HCT116 (cell line): ENCODE results near the gene OSBPL1A.

Experiments used
- ATF3 ChIP-seq: IDR thresholded peaks from 2 replicates; pipeline ENCODE4 v1.6.1; 2012
- CTCF ChIP-seq, 3 experiments: fragments of 200-600 bp in 1 of 3; sonication (generic) in 1 of 3; IDR thresholded peaks in 2 of 3; conservative IDR thresholded peaks in 1 of 3; 2 replicates each; pipeline ENCODE4 v1.5.1; 2012 to 2017; ENCODE audit warnings: low read depth in 2 of 3, low read length in 2 of 3, antibody characterized with exemption in 1 of 3, borderline replicate concordance in 1 of 3, control low read depth in 1 of 3, mild to moderate bottlenecking in 1 of 3, mixed read lengths in 1 of 3, mixed run types in 1 of 3, moderate library complexity in 1 of 3; ENCODE audit not compliant: insufficient read depth in 1 of 3
- EZH2 ChIP-seq: fragments of 200-600 bp; sonication (generic); IDR thresholded peaks from 2 replicates; pipeline ENCODE4 v1.6.1; 2017; ENCODE audit warnings: antibody characterized with exemption, mixed run types
- JUND ChIP-seq: IDR thresholded peaks from 2 replicates; pipeline ENCODE4 v1.6.1; 2012
- MAX ChIP-seq: IDR thresholded peaks from 2 replicates; pipeline ENCODE4 v1.6.1; 2012
- POLR2A ChIP-seq: IDR thresholded peaks from 2 replicates; pipeline ENCODE4 v1.7.0; 2011; ENCODE audit warnings: borderline replicate concordance; ENCODE audit not compliant: insufficient read depth, insufficient read length; ENCODE audit errors: extremely low read depth
- POLR2AphosphoS5 ChIP-seq: IDR thresholded peaks from 2 replicates; pipeline ENCODE4 v1.6.1; 2011; ENCODE audit warnings: mild to moderate bottlenecking, low read depth, low read length, moderate library complexity
- SIN3A ChIP-seq: IDR thresholded peaks from 2 replicates; pipeline ENCODE4 v1.6.1; 2012; ENCODE audit warnings: low read depth
- SP1 ChIP-seq: IDR thresholded peaks from 2 replicates; pipeline ENCODE4 v1.6.1; 2012; ENCODE audit warnings: low read depth
- SRF ChIP-seq: IDR thresholded peaks from 2 replicates; pipeline ENCODE4 v1.6.1; 2012; ENCODE audit warnings: low read depth
- TCF7L2 ChIP-seq: IDR thresholded peaks from 2 replicates; pipeline ENCODE4 v1.7.0; 2011; ENCODE audit warnings: borderline replicate concordance, inconsistent platforms; ENCODE audit not compliant: insufficient read depth, insufficient read length; ENCODE audit errors: extremely low read depth
- YY1 ChIP-seq: IDR thresholded peaks from 2 replicates; pipeline ENCODE4 v1.6.1; 2011; ENCODE audit warnings: low read length, low read depth, moderate library complexity, mild to moderate bottlenecking; ENCODE audit not compliant: insufficient replicate concordance; ENCODE audit errors: extremely low read depth
- ZFX ChIP-seq: fragments of 450-650 bp; IDR thresholded peaks from 2 replicates; pipeline ENCODE4 v1.6.1; 2017
- ZNF274 ChIP-seq: fragments of 200-500 bp; sonication (Bioruptor generic); IDR thresholded peaks from 2 replicates; pipeline ENCODE4 v1.6.1; 2014; ENCODE audit warnings: mild to moderate bottlenecking, low read depth, low read length, inconsistent platforms

GRCh38 chr18:24227977-24228666 lies 169.5 kb downstream of the OSBPL1A start:
- TF ChIP-seq CTCF (IDR thresholded peaks at IDR 0.05 in 2 of 3, conservative IDR thresholded peaks at IDR 0.05 in 1 of 3; ENCODE audit: borderline replicate concordance in 1 of 3, insufficient read depth in 1 of 3, low read depth in 2 of 3, low read length in 2 of 3), result no peak
- no peak for TF ChIP-seq SIN3A
- no peak for TF ChIP-seq POLR2A
- TF ChIP-seq TCF7L2, result no peak
- no peak for TF ChIP-seq POLR2AphosphoS5
- TF ChIP-seq YY1, result no peak
- no peak for TF ChIP-seq ZNF274
- TF ChIP-seq EZH2, result no peak
- no peak for TF ChIP-seq SP1
- no peak for TF ChIP-seq MAX
- TF ChIP-seq ATF3, result no peak
- no peak for TF ChIP-seq ZFX
- TF ChIP-seq JUND, result no peak
- no peak for TF ChIP-seq SRF
